IPS-18a (cell line): Measurements from ENCODE around the gene N4BP2L2.

Experiments
- H3K27ac ChIP-seq: one replicate; pipeline ENCODE4 v1.5.1; 2013; ENCODE audit warnings: low read length
- H3K27me3 ChIP-seq: one replicate; pipeline ENCODE4 v1.6.1; 2013; ENCODE audit warnings: mild to moderate bottlenecking, low read length; ENCODE audit not compliant: control insufficient read depth, insufficient read depth
- H3K36me3 ChIP-seq: one replicate; pipeline ENCODE4 v1.6.1; 2013; ENCODE audit warnings: low read depth, low read length; ENCODE audit not compliant: control insufficient read depth
- H3K4me1 ChIP-seq: one replicate; pipeline ENCODE4 v1.6.1; 2013; ENCODE audit warnings: low read depth, low read length; ENCODE audit not compliant: control insufficient read depth
- H3K4me3 ChIP-seq: one replicate; pipeline ENCODE4 v1.5.1; 2013; ENCODE audit warnings: low read length
- H3K9ac ChIP-seq: one replicate; pipeline ENCODE4 v1.6.1; 2013; ENCODE audit warnings: mild to moderate bottlenecking, low read length, moderate library complexity
- H3K9me3 ChIP-seq: one replicate; pipeline ENCODE4 v1.6.1; 2013; ENCODE audit warnings: low read depth, low read length; ENCODE audit not compliant: control insufficient read depth

The N4BP2L2 gene

GRCh38 chr13:32527151-32527550 lies 11.4 kb downstream of the N4BP2L2 start:
- Histone ChIP-seq H3K4me3 (no peak overlapping the region), H3K36me3 (peaks cover 6% of the 10 kb centered on the region), H3K27me3 (no peaks in the 10 kb centered on the region)

GRCh38 chr13:32525766-32526165 lies 12.8 kb downstream of the N4BP2L2 start:
- Histone ChIP-seq H3K4me1 (no peaks in the 10 kb centered on the region), H3K9ac (no peak overlapping the region), H3K27me3 (no peaks in the 10 kb centered on the region), H3K4me3 (no peak overlapping the region), H3K36me3 (peaks cover 11% of the 10 kb centered on the region), H3K9me3 (no peaks in the 10 kb centered on the region), H3K27ac (no peak overlapping the region)

More at GRCh38 chr13:32527151-32527550, 11.4 kb downstream of the N4BP2L2 start:
- H3K9ac ChIP-seq: no peak overlapping the region
- H3K9me3 ChIP-seq: no peaks in the 10 kb centered on the region
- H3K4me1 ChIP-seq: no peaks in the 10 kb centered on the region
- no peak overlapping the region for H3K27ac ChIP-seq

- Histone ChIP-seq H3K9me3 (no peaks in the 10 kb centered on the region), H3K36me3 (peaks cover 34% of the 10 kb centered on the region)
These were observed 23.3 kb downstream of the N4BP2L2 start for GRCh38 chr13:32515246-32515645.

DNA sequence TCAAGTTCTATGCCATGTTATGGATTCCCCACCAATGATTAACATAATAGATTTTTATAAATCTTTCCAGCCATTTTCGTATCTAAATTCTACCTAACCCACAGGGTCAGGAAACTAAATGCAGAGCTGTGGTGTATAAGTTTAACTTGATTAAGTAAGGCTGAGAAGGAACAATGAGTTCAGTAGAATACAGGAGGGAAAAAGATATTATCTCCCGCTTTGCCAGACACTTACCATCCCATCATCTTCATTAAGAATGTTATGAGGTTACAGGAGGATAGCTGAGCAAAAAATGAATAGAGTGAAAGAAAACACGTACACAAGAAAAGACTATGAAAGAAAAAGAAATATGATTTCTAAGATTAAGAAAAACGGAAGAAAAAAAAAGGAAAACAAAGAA lies 27.1 kb downstream of the N4BP2L2 start:
- Histone ChIP-seq H3K9me3 (no peaks in the 10 kb centered on the region), H3K4me3 (no peak overlapping the region), H3K4me1 (no peaks in the 10 kb centered on the region), H3K36me3 (peaks cover 9% of the 10 kb centered on the region), H3K27ac (no peak overlapping the region), H3K9ac (no peak overlapping the region), H3K27me3 (no peaks in the 10 kb centered on the region)

More at GRCh38 chr13:32515246-32515645, 23.3 kb downstream of the N4BP2L2 start:
- no peak overlapping the region for H3K27ac ChIP-seq
- no peak overlapping the region for H3K9ac ChIP-seq
- H3K4me1 ChIP-seq: no peaks in the 10 kb centered on the region
- no peak overlapping the region for H3K4me3 ChIP-seq
- H3K27me3 ChIP-seq: no peaks in the 10 kb centered on the region

DNA sequence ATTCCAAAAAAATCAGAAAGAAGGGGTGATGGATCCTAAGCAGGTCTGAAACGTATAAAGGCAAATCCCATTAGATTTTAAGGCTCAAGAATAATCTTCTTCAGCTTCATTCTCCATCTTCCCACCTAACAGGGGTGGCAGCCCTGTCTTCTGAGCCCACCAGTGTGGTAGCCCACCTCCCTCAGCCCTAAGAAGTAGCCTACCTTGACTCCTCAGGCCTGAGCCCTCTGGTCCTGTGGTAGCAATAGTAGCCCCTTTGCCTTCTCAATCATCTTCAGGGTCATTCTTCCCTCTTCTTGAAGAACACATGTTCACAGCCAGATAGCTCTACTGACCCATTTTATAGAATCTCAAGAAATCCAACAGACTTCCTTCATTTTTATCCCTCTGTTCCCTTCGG lies 33.7 kb downstream of the N4BP2L2 start:
- H3K4me1 ChIP-seq: peaks cover 3% of the 10 kb centered on the region

DNA sequence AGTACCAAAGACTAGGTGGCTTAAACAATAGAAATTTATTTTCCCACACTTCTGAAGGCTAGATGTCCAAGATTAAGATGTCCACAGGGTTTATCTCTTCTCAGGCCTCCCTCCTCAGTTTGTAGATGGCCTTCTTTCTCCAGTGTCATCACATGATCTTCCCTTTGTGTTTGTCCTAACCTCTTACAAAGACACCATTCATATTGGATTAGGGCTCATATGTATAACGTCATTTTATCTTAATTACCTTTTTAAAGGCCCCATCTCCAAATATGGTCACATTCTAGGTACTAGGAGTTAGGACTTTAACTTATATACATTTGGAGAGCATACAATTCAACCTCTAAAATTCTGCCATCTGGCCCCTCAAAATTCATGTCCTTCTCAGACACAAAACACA lies 34.3 kb downstream of the N4BP2L2 start:
- H3K27ac ChIP-seq: no peak overlapping the region
- no peaks in the 10 kb centered on the region for H3K9me3 ChIP-seq
- no peak overlapping the region for H3K4me3 ChIP-seq
- no peak overlapping the region for H3K9ac ChIP-seq
- H3K27me3 ChIP-seq: no peaks in the 10 kb centered on the region
- peaks cover 3% of the 10 kb centered on the region for H3K36me3 ChIP-seq
- H3K4me1 ChIP-seq: peaks cover 3% of the 10 kb centered on the region

More for the DNA sequence above, 33.7 kb downstream of the N4BP2L2 start:
- Histone ChIP-seq H3K36me3 (peaks cover 3% of the 10 kb centered on the region), H3K4me3 (no peak overlapping the region), H3K9ac (no peak overlapping the region), H3K9me3 (no peaks in the 10 kb centered on the region), H3K27me3 (no peaks in the 10 kb centered on the region), H3K27ac (no peak overlapping the region)

- no peak overlapping the region for H3K9ac ChIP-seq
- peaks cover 3% of the 10 kb centered on the region for H3K36me3 ChIP-seq
- H3K4me3 ChIP-seq: no peak overlapping the region
- H3K27ac ChIP-seq: no peak overlapping the region
- peaks cover 3% of the 10 kb centered on the region for H3K4me1 ChIP-seq
- H3K27me3 ChIP-seq: no peaks in the 10 kb centered on the region
- H3K9me3 ChIP-seq: no peaks in the 10 kb centered on the region
These were observed 34.9 kb downstream of the N4BP2L2 start for GRCh38 chr13:32503727-32504126.

DNA sequence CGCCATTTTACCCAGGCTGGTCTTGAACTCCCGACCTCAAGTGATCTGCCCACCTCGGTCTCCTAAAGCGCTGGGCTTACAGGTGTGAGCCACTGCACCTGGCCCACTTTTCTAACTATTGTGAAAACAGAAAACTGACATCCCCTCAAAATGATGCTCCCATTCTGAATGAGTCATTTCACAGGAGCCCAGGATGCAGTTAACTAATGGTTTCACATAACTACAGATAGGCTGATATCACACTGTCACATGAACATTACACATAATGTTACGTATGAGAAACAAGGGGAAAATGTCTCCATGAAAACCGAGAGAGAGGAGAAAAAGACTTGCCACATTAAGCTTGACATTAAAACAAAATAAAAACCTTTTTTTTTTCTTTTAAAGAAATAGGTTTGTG lies 37.5 kb downstream of the N4BP2L2 start:
- Histone ChIP-seq H3K27me3 (no peaks in the 10 kb centered on the region), H3K27ac (no peak overlapping the region), H3K9me3 (no peaks in the 10 kb centered on the region), H3K9ac (no peak overlapping the region), H3K36me3 (no peaks in the 10 kb centered on the region), H3K4me1 (peaks cover 3% of the 10 kb centered on the region), H3K4me3 (no peak overlapping the region)

DNA sequence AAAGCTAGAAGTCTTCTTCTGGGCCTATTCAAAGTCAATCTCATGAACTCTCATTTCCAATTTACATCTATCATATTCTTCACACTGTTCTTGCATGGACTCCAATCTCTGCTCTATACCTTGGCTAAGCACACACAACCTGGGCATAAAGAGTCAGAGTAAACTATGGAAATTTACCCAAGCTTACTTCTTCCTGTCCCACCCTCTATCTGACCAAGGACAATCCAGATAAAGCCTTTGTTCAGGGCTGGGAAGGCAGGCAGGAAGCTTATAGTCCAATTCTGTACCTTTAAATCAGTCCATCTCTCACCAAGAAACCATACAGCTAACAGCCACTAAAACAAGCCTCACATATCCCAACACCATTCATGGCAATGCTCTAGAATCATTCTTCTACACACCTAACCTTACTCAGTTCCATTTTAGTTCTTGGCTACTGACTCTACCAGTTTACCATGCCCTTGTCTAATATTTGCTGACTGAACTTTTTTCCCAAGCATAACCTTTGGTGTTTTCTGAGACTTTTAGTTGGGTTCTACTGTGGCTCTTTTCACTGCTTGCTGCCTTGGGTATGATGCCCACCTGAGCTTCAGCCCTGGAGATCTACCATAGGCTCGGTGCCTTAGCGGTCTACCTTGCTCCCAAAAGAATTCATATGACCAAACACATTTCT lies 38.9 kb downstream of the N4BP2L2 start:
- no peak overlapping the region for H3K27ac ChIP-seq
- H3K9me3 ChIP-seq: no peaks in the 10 kb centered on the region
- peaks cover 3% of the 10 kb centered on the region for H3K4me1 ChIP-seq
- H3K27me3 ChIP-seq: no peaks in the 10 kb centered on the region
- H3K36me3 ChIP-seq: no peaks in the 10 kb centered on the region
- H3K4me3 ChIP-seq: no peak overlapping the region
- H3K9ac ChIP-seq: no peak overlapping the region

DNA sequence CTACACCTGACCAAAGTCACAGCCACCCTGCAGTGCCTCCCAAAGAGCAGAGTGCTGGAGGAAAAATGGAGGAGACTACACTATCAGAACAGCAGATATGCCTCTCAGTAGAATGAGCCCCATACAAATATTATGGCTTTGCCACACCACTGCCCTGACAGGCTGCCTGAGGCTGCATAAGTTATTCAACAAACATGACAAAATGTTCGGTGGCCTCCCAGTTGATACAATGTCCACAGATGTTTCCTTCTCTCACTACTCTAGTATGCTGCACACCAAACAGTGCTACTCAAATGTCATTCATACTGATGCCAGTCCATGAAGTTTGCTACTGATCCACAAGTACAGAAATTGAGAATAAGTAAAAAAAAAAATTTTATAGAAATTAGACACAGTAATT lies 41.0 kb downstream of the N4BP2L2 start:
- Histone ChIP-seq H3K27ac (no peak overlapping the region), H3K4me1 (no peaks in the 10 kb centered on the region), H3K36me3 (no peaks in the 10 kb centered on the region), H3K27me3 (no peaks in the 10 kb centered on the region), H3K9ac (no peak overlapping the region), H3K9me3 (no peaks in the 10 kb centered on the region), H3K4me3 (no peak overlapping the region)

- Histone ChIP-seq H3K9me3 (no peaks in the 10 kb centered on the region), H3K4me3 (no peak overlapping the region), H3K27ac (no peak overlapping the region), H3K27me3 (no peaks in the 10 kb centered on the region), H3K4me1 (no peaks in the 10 kb centered on the region), H3K36me3 (no peaks in the 10 kb centered on the region), H3K9ac (no peak overlapping the region)
These were observed 41.9 kb downstream of the N4BP2L2 start for GRCh38 chr13:32496599-32497160.

GRCh38 chr13:32495841-32496240 lies 42.8 kb downstream of the N4BP2L2 start:
- Histone ChIP-seq H3K27ac (no peak overlapping the region), H3K9ac (no peak overlapping the region), H3K27me3 (no peaks in the 10 kb centered on the region), H3K4me3 (no peak overlapping the region), H3K36me3 (no peaks in the 10 kb centered on the region), H3K9me3 (no peaks in the 10 kb centered on the region), H3K4me1 (no peaks in the 10 kb centered on the region)
